Lower lobe of right lung (tissue), 2 donors: ENCODE results near the gene ADGRV1. TPM values are rescaled to one million over a fixed set of nuclear protein-coding genes. Genes with fewer than 3 reads are reported as not detected.

Experiments
- ATAC-seq, 2 donors: fragments of 200-7000 bp; cut with Tn5 transposase; one replicate each; pipeline ENCODE4 v1.9.1; 2020 to 2022; ENCODE audit warnings: mild to moderate bottlenecking in 2 of 2, moderate library complexity in 2 of 2
- DNase-seq: peaks from one replicate; pipeline ENCODE4 v3.0.0-alpha.2; 2020
- H3K27ac ChIP-seq: fragments of 200-600 bp; one replicate; pipeline ENCODE4 v1.8.0; 2022
- H3K27me3 ChIP-seq: fragments of 200-600 bp; one replicate; pipeline ENCODE4 v1.8.0; 2022; ENCODE audit warnings: low read depth
- H3K36me3 ChIP-seq: fragments of 200-600 bp; one replicate; pipeline ENCODE4 v1.8.0; 2022; ENCODE audit warnings: mild to moderate bottlenecking
- H3K4me1 ChIP-seq: fragments of 200-600 bp; one replicate; pipeline ENCODE4 v1.8.0; 2022
- H3K4me3 ChIP-seq: fragments of 200-600 bp; one replicate; pipeline ENCODE4 v1.8.0; 2022; ENCODE audit warnings: mild to moderate bottlenecking
- H3K9me3 ChIP-seq: fragments of 200-600 bp; one replicate; pipeline ENCODE4 v1.8.0; 2022
- CTCF ChIP-seq: fragments of 200-600 bp; IDR thresholded peaks from one replicate; pipeline ENCODE4 v1.8.0; 2022; ENCODE audit warnings: antibody characterized with exemption, mild to moderate bottlenecking
- intact Hi-C: fragments of 100-400 bp; cut with DNase I; formaldehyde crosslinking; loops from one replicate; pipeline ENCODE4 v1.11.0; 2022
- long read RNA-seq: library from polyadenylated mRNA; unstranded; transcript quantifications from one replicate; pipeline ENCODE4 v2.0.0, GENCODE V29; 2021
- total RNA-seq: library from RNA; stranded (reverse); fragmentation: NEBNext Ultra II Directional; extraction: Animal tissue kit (Norgen Biotek cat#: 25700); gene quantifications from one replicate; pipeline ENCODE4 v1.2.1, GENCODE V29; 2021
- donor health status: DM: no; HTN: yes; CAD: no; lungs with severe emphysema.

Gene ADGRV1, protein sequence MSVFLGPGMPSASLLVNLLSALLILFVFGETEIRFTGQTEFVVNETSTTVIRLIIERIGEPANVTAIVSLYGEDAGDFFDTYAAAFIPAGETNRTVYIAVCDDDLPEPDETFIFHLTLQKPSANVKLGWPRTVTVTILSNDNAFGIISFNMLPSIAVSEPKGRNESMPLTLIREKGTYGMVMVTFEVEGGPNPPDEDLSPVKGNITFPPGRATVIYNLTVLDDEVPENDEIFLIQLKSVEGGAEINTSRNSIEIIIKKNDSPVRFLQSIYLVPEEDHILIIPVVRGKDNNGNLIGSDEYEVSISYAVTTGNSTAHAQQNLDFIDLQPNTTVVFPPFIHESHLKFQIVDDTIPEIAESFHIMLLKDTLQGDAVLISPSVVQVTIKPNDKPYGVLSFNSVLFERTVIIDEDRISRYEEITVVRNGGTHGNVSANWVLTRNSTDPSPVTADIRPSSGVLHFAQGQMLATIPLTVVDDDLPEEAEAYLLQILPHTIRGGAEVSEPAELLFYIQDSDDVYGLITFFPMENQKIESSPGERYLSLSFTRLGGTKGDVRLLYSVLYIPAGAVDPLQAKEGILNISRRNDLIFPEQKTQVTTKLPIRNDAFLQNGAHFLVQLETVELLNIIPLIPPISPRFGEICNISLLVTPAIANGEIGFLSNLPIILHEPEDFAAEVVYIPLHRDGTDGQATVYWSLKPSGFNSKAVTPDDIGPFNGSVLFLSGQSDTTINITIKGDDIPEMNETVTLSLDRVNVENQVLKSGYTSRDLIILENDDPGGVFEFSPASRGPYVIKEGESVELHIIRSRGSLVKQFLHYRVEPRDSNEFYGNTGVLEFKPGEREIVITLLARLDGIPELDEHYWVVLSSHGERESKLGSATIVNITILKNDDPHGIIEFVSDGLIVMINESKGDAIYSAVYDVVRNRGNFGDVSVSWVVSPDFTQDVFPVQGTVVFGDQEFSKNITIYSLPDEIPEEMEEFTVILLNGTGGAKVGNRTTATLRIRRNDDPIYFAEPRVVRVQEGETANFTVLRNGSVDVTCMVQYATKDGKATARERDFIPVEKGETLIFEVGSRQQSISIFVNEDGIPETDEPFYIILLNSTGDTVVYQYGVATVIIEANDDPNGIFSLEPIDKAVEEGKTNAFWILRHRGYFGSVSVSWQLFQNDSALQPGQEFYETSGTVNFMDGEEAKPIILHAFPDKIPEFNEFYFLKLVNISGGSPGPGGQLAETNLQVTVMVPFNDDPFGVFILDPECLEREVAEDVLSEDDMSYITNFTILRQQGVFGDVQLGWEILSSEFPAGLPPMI (N-terminal part only)
- total RNA-seq, result 49.7 TPM
- long read RNA-seq, partial matches to known transcripts, result 5 of 12 reads
- long read RNA-seq, other reads (novel, unspliced or antisense), result 5 of 12 reads

GRCh38 chr5:90558344-90559192, at the start of gene ADGRV1:
Gene ADGRV1, plus strand, starts transcription at chr5:90558797. Its CDS starts 99 bp downstream, at chr5:90558896.
- peaks cover 44% of the 10 kb centered on the region for H3K27me3 ChIP-seq
- no peaks in the 10 kb centered on the region for H3K36me3 ChIP-seq
- peaks cover 12% of the 10 kb centered on the region for H3K4me1 ChIP-seq
- H3K4me3 ChIP-seq, result peak within 1 kb of the TSS; percentile 51
- ATAC-seq, result peak; percentile 98 to 99
- H3K27ac ChIP-seq, result peak within 1 kb of the TSS; percentile 62
- no peak for TF ChIP-seq CTCF
- H3K9me3 ChIP-seq, result no peaks in the 10 kb centered on the region
- intact Hi-C loops, result no loop called here
- peak; percentile 92 for DNase-seq

- no peak overlapping the region for H3K4me3 ChIP-seq
- DNase-seq (no peak), ATAC-seq (peak in 1 of 2 donors; percentile 18)
- no peaks in the 10 kb centered on the region for H3K4me1 ChIP-seq
- H3K36me3 ChIP-seq, result no peaks in the 10 kb centered on the region
- no peak overlapping the region for H3K27ac ChIP-seq
- intact Hi-C loops, result no loop called here
- H3K27me3 ChIP-seq, result no peaks in the 10 kb centered on the region
- TF ChIP-seq CTCF, result no peak
- H3K9me3 ChIP-seq, result no peaks in the 10 kb centered on the region
These were observed 48.2 kb upstream of the ADGRV1 start for GRCh38 chr5:90510438-90510837.

- intact Hi-C loops, result no loop called here
- ATAC-seq (no peak), DNase-seq (no peak)
- Histone ChIP-seq H3K36me3 (peaks cover 13% of the 10 kb centered on the region), H3K4me1 (no peaks in the 10 kb centered on the region), H3K9me3 (no peaks in the 10 kb centered on the region), H3K27ac (no peak overlapping the region), H3K4me3 (no peak overlapping the region), H3K27me3 (no peaks in the 10 kb centered on the region)
- TF ChIP-seq CTCF, result no peak
These were observed 44.1 kb upstream of the ADGRV1 start for GRCh38 chr5:90514520-90514919.

DNA sequence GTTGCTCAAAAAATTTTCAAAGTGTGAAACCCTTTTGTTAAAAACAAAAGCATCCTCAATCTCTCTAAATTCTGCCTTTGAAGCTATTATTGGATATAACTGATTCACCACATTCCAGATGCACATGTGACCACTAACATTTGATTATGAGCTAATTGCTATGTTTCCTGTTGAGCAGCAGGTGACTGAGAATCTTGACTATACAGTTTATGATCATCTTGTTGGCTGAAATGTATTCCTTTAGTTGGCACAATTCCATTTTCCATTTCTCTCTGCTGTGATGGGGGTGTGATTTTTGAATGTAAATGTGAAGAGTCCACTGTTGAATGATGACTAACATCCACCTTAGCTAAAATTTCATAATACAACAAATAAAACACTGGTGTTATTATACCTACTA, 39.9 kb upstream of the ADGRV1 start:
- Histone ChIP-seq H3K4me3 (no peak overlapping the region), H3K27ac (no peak overlapping the region), H3K36me3 (peaks cover 50% of the 10 kb centered on the region), H3K27me3 (no peaks in the 10 kb centered on the region), H3K9me3 (no peaks in the 10 kb centered on the region), H3K4me1 (no peaks in the 10 kb centered on the region)
- no peak for DNase-seq
- no peak for ATAC-seq
- intact Hi-C loops, result no loop called here
- no peak for TF ChIP-seq CTCF
